Measurements from ENCODE around the gene CSTF1. TPM values are rescaled to one million over a fixed set of nuclear protein-coding genes. Genes with fewer than 3 reads are reported as not detected.

The CSTF1 gene
- total RNA-seq, 4 donors from 2014 or later: 20.8 to 26.8 (median 22.0) TPM

DNA sequence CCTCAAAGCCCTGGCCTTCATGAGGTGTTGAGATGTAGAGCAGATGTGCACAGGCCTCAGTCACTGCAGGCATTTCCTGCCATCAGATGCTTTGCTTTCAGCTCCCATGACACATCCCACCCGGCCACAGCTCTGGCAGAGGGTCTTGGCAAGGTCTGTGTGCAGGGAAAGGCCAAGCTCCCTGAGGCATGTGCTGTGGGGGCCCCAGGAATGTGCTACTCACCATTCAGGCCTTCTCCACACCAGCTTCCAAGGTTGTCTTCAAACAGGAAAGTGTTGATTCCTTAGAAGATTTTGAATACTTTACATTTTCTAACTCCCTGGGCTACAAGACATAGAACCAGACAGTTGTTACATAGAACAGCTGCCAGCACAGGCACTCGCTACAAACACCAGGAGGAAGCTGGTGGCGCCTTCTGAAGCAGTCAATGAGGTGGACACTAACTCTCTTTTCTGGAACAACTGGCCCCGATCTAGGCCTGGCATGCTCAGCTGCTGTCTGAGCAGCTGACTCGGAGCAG, 47.4 kb downstream of the CSTF1 start:
- ATAC-seq (ENCODE audit: low FRiP score): no peak
- DNase-seq (ENCODE audit: low spot score): no peak
- TF ChIP-seq, protein P1, sequence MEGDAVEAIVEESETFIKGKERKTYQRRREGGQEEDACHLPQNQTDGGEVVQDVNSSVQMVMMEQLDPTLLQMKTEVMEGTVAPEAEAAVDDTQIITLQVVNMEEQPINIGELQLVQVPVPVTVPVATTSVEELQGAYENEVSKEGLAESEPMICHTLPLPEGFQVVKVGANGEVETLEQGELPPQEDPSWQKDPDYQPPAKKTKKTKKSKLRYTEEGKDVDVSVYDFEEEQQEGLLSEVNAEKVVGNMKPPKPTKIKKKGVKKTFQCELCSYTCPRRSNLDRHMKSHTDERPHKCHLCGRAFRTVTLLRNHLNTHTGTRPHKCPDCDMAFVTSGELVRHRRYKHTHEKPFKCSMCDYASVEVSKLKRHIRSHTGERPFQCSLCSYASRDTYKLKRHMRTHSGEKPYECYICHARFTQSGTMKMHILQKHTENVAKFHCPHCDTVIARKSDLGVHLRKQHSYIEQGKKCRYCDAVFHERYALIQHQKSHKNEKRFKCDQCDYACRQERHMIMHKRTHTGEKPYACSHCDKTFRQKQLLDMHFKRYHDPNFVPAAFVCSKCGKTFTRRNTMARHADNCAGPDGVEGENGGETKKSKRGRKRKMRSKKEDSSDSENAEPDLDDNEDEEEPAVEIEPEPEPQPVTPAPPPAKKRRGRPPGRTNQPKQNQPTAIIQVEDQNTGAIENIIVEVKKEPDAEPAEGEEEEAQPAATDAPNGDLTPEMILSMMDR (IDR thresholded peaks at IDR 0.05): no peak

DNA sequence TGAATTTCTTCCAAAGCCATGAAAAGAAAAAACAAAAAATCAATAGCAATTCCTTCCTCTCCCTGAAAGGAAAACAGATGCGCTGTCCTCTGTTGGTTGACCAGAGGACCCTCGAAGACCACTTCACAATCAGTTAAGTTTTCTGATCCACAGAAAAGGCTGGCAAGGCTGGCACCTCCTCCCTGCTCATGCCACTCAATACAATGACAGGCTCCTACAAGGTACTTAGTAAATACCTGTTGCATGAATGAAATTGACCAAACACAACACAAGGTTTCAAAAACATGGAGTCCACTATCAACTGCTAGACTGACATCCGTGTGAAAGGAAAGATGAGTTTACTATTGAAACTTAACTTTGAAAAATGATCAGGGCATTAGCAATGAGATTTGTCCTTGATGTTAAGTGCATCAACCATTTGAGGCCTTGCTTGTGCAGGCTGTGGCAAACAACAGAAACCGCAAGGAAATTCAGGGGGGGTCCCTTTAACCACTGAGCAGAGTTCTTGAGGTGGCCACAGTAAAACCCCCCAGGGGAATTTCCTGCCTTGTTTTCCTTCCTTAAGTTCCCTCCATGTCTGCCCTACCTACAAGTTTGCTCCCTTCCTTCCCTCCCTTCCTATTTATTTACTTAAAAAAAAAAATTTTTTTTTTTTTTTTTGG, 48.0 kb downstream of the CSTF1 start:
- ATAC-seq (ENCODE audit: low FRiP score): no peak

DNA sequence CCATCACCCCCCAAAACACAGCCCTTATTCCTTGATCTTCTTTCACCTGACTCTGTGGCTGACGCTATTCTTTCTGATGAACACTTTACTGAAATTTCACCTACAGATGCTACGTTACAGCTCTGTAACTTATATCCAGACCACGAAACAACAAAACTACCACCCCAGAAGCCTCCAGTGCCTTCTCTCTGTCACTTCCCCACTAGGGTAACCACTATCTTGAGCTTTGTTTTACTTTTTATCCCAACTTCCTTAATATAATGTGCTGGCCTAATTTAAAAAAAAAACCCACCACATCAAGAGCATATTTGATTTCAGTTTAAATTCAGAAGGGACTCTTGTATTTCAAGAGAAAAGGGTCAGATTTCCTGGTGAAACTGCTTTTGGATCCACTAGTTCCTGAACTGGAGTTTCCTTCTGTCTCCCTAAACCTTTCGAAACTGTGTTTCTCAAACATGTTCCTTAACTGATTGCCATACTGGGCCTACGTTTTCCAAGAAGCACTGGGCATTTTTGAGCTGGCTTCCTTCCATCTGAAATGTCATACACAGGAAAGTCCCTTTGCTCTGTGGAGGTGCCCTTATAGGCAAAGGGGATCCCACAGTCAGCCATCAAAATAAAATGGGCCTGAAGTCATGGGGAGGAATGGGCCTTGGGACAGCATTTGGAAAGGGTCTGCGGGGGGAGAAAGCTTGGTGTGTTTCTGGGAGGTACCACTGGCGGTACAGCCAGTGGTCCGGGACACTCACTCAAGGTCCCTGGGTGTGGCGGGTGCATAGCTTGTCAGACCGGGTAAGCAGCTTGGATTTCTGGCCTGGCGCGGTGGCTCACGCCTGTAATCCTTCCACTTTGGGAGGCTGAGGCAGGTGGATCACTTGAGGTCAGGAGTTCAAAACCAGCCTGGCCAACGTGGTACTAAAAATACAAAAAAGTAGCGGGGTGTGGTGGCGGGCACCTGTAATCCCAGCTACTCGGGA, 50.2 kb downstream of the CSTF1 start:
- TF ChIP-seq, protein P1 (IDR thresholded peaks at IDR 0.05): no peak

More for the DNA sequence above, 48.0 kb downstream of the CSTF1 start:
- DNase-seq (ENCODE audit: low spot score): no peak
- TF ChIP-seq, protein P1 (IDR thresholded peaks at IDR 0.05): no peak

DNA sequence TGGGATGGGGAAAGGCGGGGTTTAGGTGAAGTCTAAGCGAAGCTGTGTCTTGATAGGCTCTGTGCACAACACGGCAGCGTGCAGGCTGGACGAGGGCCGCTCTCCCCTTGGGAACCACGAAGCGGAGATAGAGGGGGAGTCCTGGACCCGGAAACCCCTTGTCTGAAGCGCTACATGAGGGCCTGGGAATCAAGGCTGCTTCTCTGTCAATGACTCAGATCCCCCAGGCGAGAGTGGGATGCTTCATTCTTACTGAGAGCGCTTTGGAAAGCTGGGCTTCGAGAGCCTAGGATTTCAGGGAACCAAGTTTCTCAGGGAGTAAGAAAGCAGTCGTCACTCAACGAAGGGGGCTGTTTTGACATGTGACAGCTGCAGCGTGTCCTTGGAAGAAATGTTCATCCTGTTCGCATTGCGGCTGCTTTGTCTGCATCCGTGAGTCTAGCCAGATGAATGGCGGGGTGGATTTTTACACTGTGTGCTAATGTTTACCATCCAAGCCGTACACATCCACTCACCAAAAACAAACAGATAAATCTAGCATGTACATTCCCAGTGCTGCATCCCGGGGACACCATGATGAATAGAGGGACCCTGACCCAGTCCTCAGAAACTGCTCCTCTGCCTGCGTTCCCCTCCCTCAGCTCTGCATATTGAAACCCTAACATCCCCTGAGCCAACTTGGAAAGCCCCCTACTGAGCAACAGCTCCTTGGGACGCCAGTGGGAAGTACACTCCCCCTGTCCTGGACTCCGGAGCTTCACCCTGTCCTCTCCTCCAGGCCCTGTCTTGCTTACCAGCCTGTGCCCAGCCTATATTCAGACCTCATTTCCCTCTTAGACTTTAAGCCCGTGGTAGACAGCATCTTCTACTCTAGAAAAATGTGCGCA, 51.5 kb downstream of the CSTF1 start:
- TF ChIP-seq, protein P1 (IDR thresholded peaks at IDR 0.05): no peak
- no peak for ATAC-seq (ENCODE audit: low FRiP score)
- DNase-seq (ENCODE audit: low spot score): no peak

More for the DNA sequence above, 50.2 kb downstream of the CSTF1 start:
- ATAC-seq (ENCODE audit: low FRiP score) (no peak), DNase-seq (ENCODE audit: low spot score) (no peak)

DNA sequence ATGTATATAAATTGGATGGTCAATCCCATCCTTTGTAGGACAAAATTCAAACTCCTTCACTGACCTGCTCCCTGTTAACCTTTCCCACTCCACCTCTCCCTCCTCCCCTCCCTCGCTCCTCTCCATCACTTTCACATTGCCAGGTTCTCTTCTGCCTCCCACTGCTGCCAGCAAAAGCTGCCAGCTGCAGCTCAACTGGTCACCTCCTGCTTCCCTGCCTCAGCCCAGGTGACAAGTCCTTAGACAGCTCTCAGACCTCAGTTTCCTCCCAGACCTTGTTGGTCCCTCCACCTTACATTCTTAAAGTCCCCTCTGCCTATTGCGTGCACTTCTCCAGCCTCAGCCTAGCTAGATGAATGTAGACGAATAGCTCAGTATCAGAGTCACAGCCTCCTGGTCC, 52.7 kb downstream of the CSTF1 start:
- ATAC-seq (ENCODE audit: low FRiP score) (no peak), DNase-seq (ENCODE audit: low spot score) (no peak)
- TF ChIP-seq, protein P1 (IDR thresholded peaks at IDR 0.05): no peak

DNA sequence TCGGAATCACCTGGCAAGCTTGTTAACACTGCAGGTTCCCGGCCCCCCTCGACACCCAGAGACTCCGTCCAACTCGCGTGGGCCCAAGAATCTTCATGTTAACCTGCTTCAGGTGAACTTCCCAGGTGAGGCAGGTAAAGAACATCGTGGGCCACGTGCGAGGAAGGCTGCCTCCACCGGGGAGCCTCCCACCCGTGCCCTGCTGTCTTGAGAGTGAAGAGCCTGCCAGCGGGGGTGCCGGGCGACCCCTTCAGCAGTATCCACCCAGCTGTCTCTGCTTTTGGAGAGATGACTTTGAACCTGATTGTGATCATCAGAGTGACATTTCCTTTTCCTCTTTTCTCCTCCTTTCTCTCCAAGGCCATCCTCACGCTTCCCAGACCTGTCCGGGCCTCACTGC, 53.1 kb downstream of the CSTF1 start:
- ATAC-seq (ENCODE audit: low FRiP score): no peak
- TF ChIP-seq, protein P1 (IDR thresholded peaks at IDR 0.05): no peak
- DNase-seq (ENCODE audit: low spot score): no peak
